GM13976 (cell line): ENCODE measurements around the gene PLEKHG3.

Experiments
- DNase-seq: peaks from one replicate; pipeline ENCODE4 v3.0.0; 2012; ENCODE audit warnings: low spot score
- in situ Hi-C: fragments of 300-500 bp; cut with MboI; formaldehyde crosslinking; loops from one replicate; pipeline ENCODE4 v1.12.0; 2022; ENCODE audit warnings: low sequenced_read_pairs, mixed read lengths, inconsistent platforms; ENCODE audit not compliant: unreplicated experiment
- TF ChIP-seq, protein P1 (sequence below): IDR thresholded peaks from 2 replicates; pipeline ENCODE4 v1.5.1; 2012; ENCODE audit warnings: borderline replicate concordance, mild to moderate bottlenecking; ENCODE audit not compliant: insufficient read depth; ENCODE audit errors: extremely low read depth, missing control alignments, control extremely low read depth

Gene PLEKHG3

DNA sequence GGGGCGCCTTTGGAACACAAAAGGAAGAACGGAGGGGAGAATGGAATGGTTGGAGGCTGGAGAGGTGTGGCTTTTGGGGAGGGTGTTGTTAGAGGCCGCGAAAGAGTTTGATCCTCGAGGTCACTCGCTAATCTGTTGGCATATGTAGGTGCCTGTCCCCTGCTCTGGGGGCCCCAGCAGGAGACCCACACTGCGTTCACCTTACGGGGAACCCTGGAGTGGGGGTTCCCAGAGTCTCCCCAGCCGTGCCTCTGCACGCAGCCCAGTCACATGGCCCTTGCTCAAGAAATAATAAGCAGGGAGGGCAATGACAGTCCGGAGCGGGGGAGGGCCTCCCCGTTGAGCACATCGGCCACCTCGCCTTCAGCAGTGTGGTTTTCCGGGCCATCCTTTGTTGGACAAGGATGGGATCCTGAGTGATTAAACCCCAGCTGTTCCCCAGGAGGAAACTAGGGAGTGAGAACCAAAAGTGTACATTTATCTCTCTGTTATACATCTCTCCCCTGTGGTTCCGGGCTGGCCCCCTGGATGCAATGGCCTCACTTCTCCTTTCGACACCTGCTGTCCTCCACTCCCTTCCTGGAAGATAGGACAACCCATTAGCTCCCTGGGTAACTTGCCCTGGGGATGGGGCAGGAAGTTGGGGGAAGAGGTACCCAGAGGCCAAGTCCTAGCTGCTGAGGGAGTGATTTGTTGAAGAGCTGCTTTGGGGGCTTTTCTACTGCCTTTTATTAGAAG is 1.3 kb downstream of the PLEKHG3 start:
- no peak for DNase-seq
- TF ChIP-seq, protein P1, sequence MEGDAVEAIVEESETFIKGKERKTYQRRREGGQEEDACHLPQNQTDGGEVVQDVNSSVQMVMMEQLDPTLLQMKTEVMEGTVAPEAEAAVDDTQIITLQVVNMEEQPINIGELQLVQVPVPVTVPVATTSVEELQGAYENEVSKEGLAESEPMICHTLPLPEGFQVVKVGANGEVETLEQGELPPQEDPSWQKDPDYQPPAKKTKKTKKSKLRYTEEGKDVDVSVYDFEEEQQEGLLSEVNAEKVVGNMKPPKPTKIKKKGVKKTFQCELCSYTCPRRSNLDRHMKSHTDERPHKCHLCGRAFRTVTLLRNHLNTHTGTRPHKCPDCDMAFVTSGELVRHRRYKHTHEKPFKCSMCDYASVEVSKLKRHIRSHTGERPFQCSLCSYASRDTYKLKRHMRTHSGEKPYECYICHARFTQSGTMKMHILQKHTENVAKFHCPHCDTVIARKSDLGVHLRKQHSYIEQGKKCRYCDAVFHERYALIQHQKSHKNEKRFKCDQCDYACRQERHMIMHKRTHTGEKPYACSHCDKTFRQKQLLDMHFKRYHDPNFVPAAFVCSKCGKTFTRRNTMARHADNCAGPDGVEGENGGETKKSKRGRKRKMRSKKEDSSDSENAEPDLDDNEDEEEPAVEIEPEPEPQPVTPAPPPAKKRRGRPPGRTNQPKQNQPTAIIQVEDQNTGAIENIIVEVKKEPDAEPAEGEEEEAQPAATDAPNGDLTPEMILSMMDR = no peak
- in situ Hi-C loops = no loop called here

GRCh38 chr14:64706119-64706592 is 1.9 kb downstream of the PLEKHG3 start:
- no peak for DNase-seq
- TF ChIP-seq, protein P1 = no peak
- in situ Hi-C loops = no loop called here

GRCh38 chr14:64706593-64707193 is 2.5 kb downstream of the PLEKHG3 start:
- TF ChIP-seq, protein P1 = no peak
- in situ Hi-C loops = no loop called here
- no peak for DNase-seq

- TF ChIP-seq, protein P1 = no peak
- no peak for DNase-seq
- in situ Hi-C loops = no loop called here
These were observed 3.4 kb downstream of the PLEKHG3 start for GRCh38 chr14:64707661-64708060.

GRCh38 chr14:64708148-64709004 is 4.2 kb downstream of the PLEKHG3 start:
- in situ Hi-C loops = no loop called here
- no peak for DNase-seq
- TF ChIP-seq, protein P1 = no peak

DNA sequence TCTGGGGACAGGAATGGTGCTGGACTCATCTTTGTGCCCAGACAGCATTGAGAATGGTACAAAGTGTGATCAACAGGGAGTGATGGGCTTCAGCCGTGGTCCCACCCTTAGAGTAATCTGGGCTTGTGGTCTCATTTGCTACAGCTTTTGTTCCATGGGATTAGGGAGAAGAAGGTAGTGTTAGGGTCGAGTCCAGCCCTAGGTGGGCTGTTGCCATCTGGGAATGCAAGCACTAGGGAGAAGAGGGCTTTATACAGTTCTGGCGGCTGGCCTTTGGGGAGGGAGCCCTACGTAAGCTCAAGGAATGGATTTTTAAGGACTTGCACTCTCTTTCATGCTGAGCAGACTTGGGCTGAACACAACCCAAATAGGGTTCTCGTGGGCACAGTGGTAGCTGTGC is 4.9 kb downstream of the PLEKHG3 start:
- in situ Hi-C loops = no loop called here
- no peak for DNase-seq
- TF ChIP-seq, protein P1 = no peak
